HEK293 (cell line): ENCODE results near the gene N4BP3.
A peak's percentile ranks its signal among the peaks of the same experiment; 100 is the strongest.

Experiments
- CTCF ChIA-PET: fragments of 350-600 bp; formaldehyde crosslinking; extraction: SDS; loops from one replicate; lab custom pipeline; 2021; ENCODE audit warnings: antibody characterized with exemption; lab: Yijun Ruan, JAX
- POLR2A ChIA-PET: fragments of 300-600 bp; formaldehyde crosslinking; extraction: SDS; loops from one replicate; lab custom pipeline; 2020; ENCODE audit warnings: antibody characterized with exemption, inconsistent platforms; lab: Yijun Ruan, JAX
- H3K27ac ChIP-seq: fragments of 200-500 bp; sonication (Bioruptor generic); 2 replicates; pipeline ENCODE4 v1.5.1; 2014; ENCODE audit warnings: low read depth, low read length, control low read depth, inconsistent platforms; ENCODE audit errors: extremely low read depth
- H3K36me3 ChIP-seq, 2 experiments: fragments of 200-500 bp in 1 of 2; sonication (Bioruptor generic) in 1 of 2; 1 replicate in 1 of 2; 2 replicates in 1 of 2; pipeline ENCODE4 v1.5.1; 2014 to 2017; ENCODE audit warnings: inconsistent platforms in 2 of 2, low read length in 2 of 2; ENCODE audit not compliant: control insufficient read depth in 2 of 2, insufficient read depth in 1 of 2
- H3K4me1 ChIP-seq: fragments of 200-500 bp; sonication (Bioruptor generic); 2 replicates; pipeline ENCODE4 v1.5.1; 2014; ENCODE audit warnings: mild to moderate bottlenecking, low read length, inconsistent platforms; ENCODE audit not compliant: control insufficient read depth, insufficient read depth
- H3K4me3 ChIP-seq: 2 replicates; pipeline ENCODE4 v1.5.1; 2011; ENCODE audit warnings: low read depth, mild to moderate bottlenecking, control low read depth, low read length, moderate library complexity
- H3K9me3 ChIP-seq: fragments of 200-500 bp; sonication (Bioruptor generic); 2 replicates; pipeline ENCODE4 v1.5.1; 2014; ENCODE audit warnings: low read depth, low read length, inconsistent platforms; ENCODE audit not compliant: control insufficient read depth, insufficient read depth
- BCL11B ChIP-seq: fragments of 450-650 bp; formaldehyde crosslinking; IDR thresholded peaks from 2 replicates; pipeline ENCODE4 v1.5.1; 2016; ENCODE audit warnings: low read depth, missing biosample characterization, missing genetic modification characterization
- HOXC10 ChIP-seq: sonication (generic); formaldehyde crosslinking; IDR thresholded peaks from 2 replicates; pipeline ENCODE4 v1.8.1; 2023; ENCODE audit warnings: mild to moderate bottlenecking, missing genetic modification reagents
- OVOL3 ChIP-seq: fragments of 450-650 bp; formaldehyde crosslinking; IDR thresholded peaks from 2 replicates; pipeline ENCODE4 v1.5.1; 2016; ENCODE audit warnings: missing biosample characterization, missing genetic modification characterization
- PRDM4 ChIP-seq: fragments of 450-650 bp; formaldehyde crosslinking; IDR thresholded peaks from 2 replicates; pipeline ENCODE4 v1.5.1; 2017; ENCODE audit warnings: missing biosample characterization, missing genetic modification characterization
- SP2 ChIP-seq: fragments of 450-650 bp; formaldehyde crosslinking; IDR thresholded peaks from 2 replicates; pipeline ENCODE4 v1.5.1; 2016; ENCODE audit warnings: missing biosample characterization, missing genetic modification characterization
- ZFP3 ChIP-seq: fragments of 450-650 bp; formaldehyde crosslinking; IDR thresholded peaks from 2 replicates; pipeline ENCODE4 v1.5.1; 2016; ENCODE audit warnings: low read depth, missing biosample characterization, missing genetic modification characterization
- ZFP37 ChIP-seq: fragments of 450-650 bp; formaldehyde crosslinking; IDR thresholded peaks from 2 replicates; pipeline ENCODE4 v1.5.1; 2016; ENCODE audit warnings: missing biosample characterization, missing genetic modification characterization
- ZFP69B ChIP-seq: fragments of 450-650 bp; formaldehyde crosslinking; IDR thresholded peaks from 2 replicates; pipeline ENCODE4 v1.5.1; 2016; ENCODE audit warnings: missing biosample characterization, missing genetic modification characterization
- ZNF169 ChIP-seq: fragments of 450-650 bp; formaldehyde crosslinking; IDR thresholded peaks from 2 replicates; pipeline ENCODE4 v1.5.1; 2016; ENCODE audit warnings: missing biosample characterization, missing genetic modification characterization
- ZNF223 ChIP-seq: fragments of 450-650 bp; formaldehyde crosslinking; IDR thresholded peaks from 2 replicates; pipeline ENCODE4 v1.5.1; 2016; ENCODE audit warnings: missing biosample characterization, missing genetic modification characterization
- ZNF366 ChIP-seq: fragments of 450-650 bp; formaldehyde crosslinking; conservative IDR thresholded peaks from 2 replicates; pipeline ENCODE4 v1.5.1; 2016; ENCODE audit warnings: missing biosample characterization, missing genetic modification characterization
- ZNF391 ChIP-seq: fragments of 450-650 bp; formaldehyde crosslinking; IDR thresholded peaks from 2 replicates; pipeline ENCODE4 v1.5.1; 2016; ENCODE audit warnings: low read depth, missing biosample characterization, missing genetic modification characterization, borderline replicate concordance
- ZNF394 ChIP-seq: fragments of 450-650 bp; formaldehyde crosslinking; IDR thresholded peaks from 2 replicates; pipeline ENCODE4 v1.5.1; 2016; ENCODE audit warnings: missing biosample characterization, missing genetic modification characterization, mild to moderate bottlenecking, moderate library complexity, borderline replicate concordance
- ZNF488 ChIP-seq: fragments of 450-650 bp; formaldehyde crosslinking; IDR thresholded peaks from 2 replicates; pipeline ENCODE4 v1.5.1; 2016; ENCODE audit warnings: missing biosample characterization, missing genetic modification characterization
- ZNF521 ChIP-seq: fragments of 450-650 bp; formaldehyde crosslinking; IDR thresholded peaks from 2 replicates; pipeline ENCODE4 v1.5.1; 2017; ENCODE audit warnings: missing biosample characterization, mild to moderate bottlenecking, missing genetic modification characterization
- ZNF544 ChIP-seq: fragments of 450-650 bp; formaldehyde crosslinking; IDR thresholded peaks from 2 replicates; pipeline ENCODE4 v1.5.0; 2017; ENCODE audit warnings: missing biosample characterization, missing genetic modification characterization
- ZNF548 ChIP-seq: fragments of 450-650 bp; formaldehyde crosslinking; IDR thresholded peaks from 2 replicates; pipeline ENCODE4 v1.5.1; 2016; ENCODE audit warnings: missing biosample characterization, missing genetic modification characterization
- ZNF596 ChIP-seq: fragments of 450-650 bp; IDR thresholded peaks from 2 replicates; pipeline ENCODE4 v1.5.0; 2018; ENCODE audit warnings: missing biosample characterization, mild to moderate bottlenecking, missing genetic modification characterization, moderate library complexity
- ZNF670 ChIP-seq: fragments of 450-650 bp; formaldehyde crosslinking; IDR thresholded peaks from 2 replicates; pipeline ENCODE4 v1.5.1; 2016; ENCODE audit warnings: missing biosample characterization, missing genetic modification characterization, low read depth
- ZSCAN16 ChIP-seq: fragments of 450-650 bp; formaldehyde crosslinking; IDR thresholded peaks from 2 replicates; pipeline ENCODE4 v1.5.1; 2016; ENCODE audit warnings: missing biosample characterization, missing genetic modification characterization
- TF ChIP-seq, protein P1 (sequence below): fragments of 450-650 bp; formaldehyde crosslinking; IDR thresholded peaks from 2 replicates; pipeline ENCODE4 v1.5.1; 2016; ENCODE audit warnings: missing biosample characterization, missing genetic modification characterization
- TF ChIP-seq, protein P2 (sequence below): fragments of 450-650 bp; formaldehyde crosslinking; IDR thresholded peaks from 2 replicates; pipeline ENCODE4 v1.5.1; 2016; ENCODE audit warnings: missing biosample characterization, missing genetic modification characterization, low read depth

N4BP3 gene

DNA sequence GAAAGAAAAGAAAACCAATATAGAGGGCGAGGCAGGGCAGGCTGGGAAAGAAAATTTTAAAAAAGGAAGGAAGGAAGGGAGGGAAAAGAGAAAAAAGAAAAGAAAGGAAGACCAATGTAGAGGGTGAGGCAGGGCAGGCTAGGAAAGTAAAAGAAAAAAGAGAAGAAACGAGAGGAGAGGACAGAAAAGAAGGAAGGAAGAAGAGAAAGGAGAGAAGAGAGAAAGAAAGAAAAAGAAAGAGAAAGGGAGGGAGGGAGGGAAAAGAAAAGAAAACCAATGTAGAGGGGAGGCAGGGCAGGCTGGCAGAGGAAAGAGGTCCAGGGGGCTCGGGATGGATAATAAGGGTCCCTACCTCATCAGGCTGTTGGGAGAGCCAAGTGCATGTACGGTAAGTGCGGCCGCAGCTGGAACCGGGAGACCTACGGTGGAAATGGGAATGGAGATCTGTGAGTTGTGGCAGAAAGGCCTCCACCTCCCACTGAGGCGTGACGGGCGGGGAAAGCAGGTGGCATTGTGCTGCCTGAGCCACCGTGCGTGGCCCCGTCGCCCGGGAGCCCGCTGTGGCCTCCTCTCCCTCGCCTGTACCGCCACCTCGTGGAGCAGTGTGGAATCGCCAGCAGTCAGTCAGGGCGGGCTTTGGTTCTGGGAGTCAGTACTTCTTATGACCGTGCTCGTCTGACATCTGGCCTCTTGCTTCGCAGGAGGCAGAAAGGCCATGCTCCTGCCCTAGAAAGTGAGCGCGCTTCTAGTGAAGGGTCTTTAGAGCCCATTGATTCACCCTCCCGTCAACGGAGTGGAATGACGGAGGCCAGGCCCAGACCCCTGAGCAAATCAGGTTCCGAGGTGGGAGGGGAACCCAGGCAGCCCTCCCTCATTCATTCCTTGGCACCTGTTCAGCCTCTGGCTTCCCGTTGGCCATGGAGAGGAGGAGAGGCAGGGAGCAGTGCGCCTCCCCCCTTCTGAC is 50.7 kb downstream of the N4BP3 start (continued):
- TF ChIP-seq ZNF366, result peak; percentile 93
- TF ChIP-seq ZFP37 (tag by site-specific recombination), result peak; percentile 52; the same call in 1 of the 2 replicates
- TF ChIP-seq ZFP69B, result peak; percentile 63
- 0 out of 2 replicates have a peak, but pooled peaks have one; percentile 30 for TF ChIP-seq ZNF544 (tag by site-specific recombination)
- 0 out of 2 replicates have a peak, but pooled peaks have one; percentile 42 for TF ChIP-seq BCL11B (tag by site-specific recombination)
- no peak for TF ChIP-seq OVOL3
- no peak for TF ChIP-seq PRDM4 (tag by site-specific recombination)
- TF ChIP-seq, protein P1, sequence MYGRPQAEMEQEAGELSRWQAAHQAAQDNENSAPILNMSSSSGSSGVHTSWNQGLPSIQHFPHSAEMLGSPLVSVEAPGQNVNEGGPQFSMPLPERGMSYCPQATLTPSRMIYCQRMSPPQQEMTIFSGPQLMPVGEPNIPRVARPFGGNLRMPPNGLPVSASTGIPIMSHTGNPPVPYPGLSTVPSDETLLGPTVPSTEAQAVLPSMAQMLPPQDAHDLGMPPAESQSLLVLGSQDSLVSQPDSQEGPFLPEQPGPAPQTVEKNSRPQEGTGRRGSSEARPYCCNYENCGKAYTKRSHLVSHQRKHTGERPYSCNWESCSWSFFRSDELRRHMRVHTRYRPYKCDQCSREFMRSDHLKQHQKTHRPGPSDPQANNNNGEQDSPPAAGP (tag by site-specific recombination), result peak; percentile 81
- TF ChIP-seq, all 188 proteins: peak for 40

DNA sequence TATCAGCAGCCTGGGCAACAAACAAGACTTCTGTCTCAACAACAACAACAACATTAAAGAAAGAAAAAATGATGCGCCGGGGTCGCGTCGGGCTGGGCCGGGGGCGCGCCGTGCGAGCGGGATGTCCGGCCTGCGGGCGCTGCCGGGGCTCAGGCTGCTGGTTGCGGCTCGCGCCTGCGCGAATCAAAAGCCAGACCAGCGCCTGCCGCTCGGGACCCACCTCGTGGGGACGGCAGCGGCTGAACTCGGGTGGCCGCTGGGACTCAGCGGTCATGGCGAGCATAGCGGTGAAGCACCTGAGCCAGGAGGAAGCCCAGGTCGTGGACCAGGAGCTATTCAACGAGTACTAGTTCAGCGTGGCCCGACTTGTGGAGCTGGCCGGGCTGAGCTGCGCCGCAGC is 52.2 kb downstream of the N4BP3 start:
- no peak for TF ChIP-seq ZNF394 (tag by site-specific recombination)
- TF ChIP-seq ZNF223 (tag by site-specific recombination), result no peak
- TF ChIP-seq ZNF670 (tag by site-specific recombination), result no peak
- TF ChIP-seq, protein P2, sequence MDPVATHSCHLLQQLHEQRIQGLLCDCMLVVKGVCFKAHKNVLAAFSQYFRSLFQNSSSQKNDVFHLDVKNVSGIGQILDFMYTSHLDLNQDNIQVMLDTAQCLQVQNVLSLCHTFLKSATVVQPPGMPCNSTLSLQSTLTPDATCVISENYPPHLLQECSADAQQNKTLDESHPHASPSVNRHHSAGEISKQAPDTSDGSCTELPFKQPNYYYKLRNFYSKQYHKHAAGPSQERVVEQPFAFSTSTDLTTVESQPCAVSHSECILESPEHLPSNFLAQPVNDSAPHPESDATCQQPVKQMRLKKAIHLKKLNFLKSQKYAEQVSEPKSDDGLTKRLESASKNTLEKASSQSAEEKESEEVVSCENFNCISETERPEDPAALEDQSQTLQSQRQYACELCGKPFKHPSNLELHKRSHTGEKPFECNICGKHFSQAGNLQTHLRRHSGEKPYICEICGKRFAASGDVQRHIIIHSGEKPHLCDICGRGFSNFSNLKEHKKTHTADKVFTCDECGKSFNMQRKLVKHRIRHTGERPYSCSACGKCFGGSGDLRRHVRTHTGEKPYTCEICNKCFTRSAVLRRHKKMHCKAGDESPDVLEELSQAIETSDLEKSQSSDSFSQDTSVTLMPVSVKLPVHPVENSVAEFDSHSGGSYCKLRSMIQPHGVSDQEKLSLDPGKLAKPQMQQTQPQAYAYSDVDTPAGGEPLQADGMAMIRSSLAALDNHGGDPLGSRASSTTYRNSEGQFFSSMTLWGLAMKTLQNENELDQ (tag by site-specific recombination), result no peak
- TF ChIP-seq HOXC10, result no peak
- no peak for TF ChIP-seq ZFP69B
- no peak for TF ChIP-seq ZNF548 (tag by site-specific recombination)
- TF ChIP-seq ZNF391 (tag by site-specific recombination), result no peak
- no peak for TF ChIP-seq ZSCAN16
- no peak for TF ChIP-seq ZFP3 (tag by site-specific recombination)
- no peak for TF ChIP-seq ZNF488 (tag by site-specific recombination)
- no peak for TF ChIP-seq ZNF521 (tag by site-specific recombination)
- TF ChIP-seq ZNF169, result no peak
- TF ChIP-seq ZNF596 (tag by site-specific recombination), result no peak
- no peak for TF ChIP-seq SP2 (tag by site-specific recombination)
- CTCF ChIA-PET, result interaction anchor here (0.9 to 1.6 kb wide), 3 partner anchors 90 to 792 kb away, joined by 3 to 11 read pairs (median 4); no protein-coding TSS in a partner anchor
- H3K36me3 ChIP-seq, result no peaks in the 10 kb centered on the region
- no peak overlapping the region for H3K4me3 ChIP-seq
- H3K27ac ChIP-seq, result no peak overlapping the region
- H3K4me1 ChIP-seq, result no peaks in the 10 kb centered on the region
- H3K9me3 ChIP-seq, result no peaks in the 10 kb centered on the region
- POLR2A ChIA-PET, result no interaction called here
